ENCODE measurements around the gene GMDS. TPM values are rescaled to one million over a fixed set of nuclear protein-coding genes. Genes with fewer than 3 reads are reported as not detected.

The GMDS gene
- total RNA-seq, 1 experiment from 2014 or later = 31.1 TPM

DNA sequence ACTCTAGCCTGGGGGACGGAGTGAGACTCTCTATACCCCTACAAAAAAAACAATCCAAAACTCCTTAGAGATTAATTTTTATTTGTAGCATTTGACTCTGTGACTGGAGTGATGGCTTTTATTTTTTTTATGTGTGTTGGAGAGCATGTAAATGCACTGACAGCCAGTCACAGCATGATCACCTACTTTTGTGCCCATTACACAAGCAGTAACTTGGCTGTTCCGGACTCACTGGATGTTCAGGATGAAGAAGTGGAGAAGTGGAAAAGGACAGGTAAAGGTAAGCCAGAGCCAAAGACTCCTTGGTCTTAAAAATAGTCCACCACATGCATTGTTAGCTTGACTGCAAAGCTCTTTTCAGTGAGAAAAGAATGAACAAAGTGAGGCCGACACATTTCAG is 413.0 kb downstream of the GMDS start:
- H3K4me1 Mint-ChIP-seq (ENCODE audit: low read depth, unreplicated experiment) = no peaks in the 10 kb centered on the region
- no peaks in the 10 kb centered on the region for H3K36me3 ChIP-seq (ENCODE audit: control insufficient read depth, insufficient read depth, low read length)
- CTCF ChIA-PET = no interaction called here
- H3K36me3 Mint-ChIP-seq (ENCODE audit: insufficient read depth, unreplicated experiment) = no peaks in the 10 kb centered on the region
- no TSS peak for BruUV-seq (replicated peaks)
- H3K27me3 ChIP-seq (replicated peaks; ENCODE audit: control insufficient read depth, insufficient read depth, low read length) = no peaks in the 10 kb centered on the region
- H3K27ac Mint-ChIP-seq (ENCODE audit: unreplicated experiment) = no peak overlapping the region
- no peak overlapping the region for H3K4me3 Mint-ChIP-seq (ENCODE audit: unreplicated experiment)
- no peaks in the 10 kb centered on the region for H3K4me1 ChIP-seq
- TF ChIP-seq, protein P1, sequence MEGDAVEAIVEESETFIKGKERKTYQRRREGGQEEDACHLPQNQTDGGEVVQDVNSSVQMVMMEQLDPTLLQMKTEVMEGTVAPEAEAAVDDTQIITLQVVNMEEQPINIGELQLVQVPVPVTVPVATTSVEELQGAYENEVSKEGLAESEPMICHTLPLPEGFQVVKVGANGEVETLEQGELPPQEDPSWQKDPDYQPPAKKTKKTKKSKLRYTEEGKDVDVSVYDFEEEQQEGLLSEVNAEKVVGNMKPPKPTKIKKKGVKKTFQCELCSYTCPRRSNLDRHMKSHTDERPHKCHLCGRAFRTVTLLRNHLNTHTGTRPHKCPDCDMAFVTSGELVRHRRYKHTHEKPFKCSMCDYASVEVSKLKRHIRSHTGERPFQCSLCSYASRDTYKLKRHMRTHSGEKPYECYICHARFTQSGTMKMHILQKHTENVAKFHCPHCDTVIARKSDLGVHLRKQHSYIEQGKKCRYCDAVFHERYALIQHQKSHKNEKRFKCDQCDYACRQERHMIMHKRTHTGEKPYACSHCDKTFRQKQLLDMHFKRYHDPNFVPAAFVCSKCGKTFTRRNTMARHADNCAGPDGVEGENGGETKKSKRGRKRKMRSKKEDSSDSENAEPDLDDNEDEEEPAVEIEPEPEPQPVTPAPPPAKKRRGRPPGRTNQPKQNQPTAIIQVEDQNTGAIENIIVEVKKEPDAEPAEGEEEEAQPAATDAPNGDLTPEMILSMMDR (IDR thresholded peaks at IDR 0.05; ENCODE audit: insufficient read depth in 1 of 2, low read depth in 1 of 2, low read length in 1 of 2, severe bottlenecking in 1 of 2, unreplicated experiment in 1 of 2) = no peak
- H3K9me3 Mint-ChIP-seq (ENCODE audit: unreplicated experiment) = peaks cover 20% of the 10 kb centered on the region
- intact Hi-C loops (cut with micrococcal nuclease; ENCODE audit: unreplicated experiment) = no loop called here
- H3K4me3 ChIP-seq (ENCODE audit: low read depth, low read length) = no peak overlapping the region
- peaks cover 11% of the 10 kb centered on the region for H3K9me3 ChIP-seq
- no peaks in the 10 kb centered on the region for H3K27me3 Mint-ChIP-seq (ENCODE audit: insufficient read depth, unreplicated experiment)
- POLR2A ChIA-PET = no interaction called here
- DNase-seq = no peak

DNA sequence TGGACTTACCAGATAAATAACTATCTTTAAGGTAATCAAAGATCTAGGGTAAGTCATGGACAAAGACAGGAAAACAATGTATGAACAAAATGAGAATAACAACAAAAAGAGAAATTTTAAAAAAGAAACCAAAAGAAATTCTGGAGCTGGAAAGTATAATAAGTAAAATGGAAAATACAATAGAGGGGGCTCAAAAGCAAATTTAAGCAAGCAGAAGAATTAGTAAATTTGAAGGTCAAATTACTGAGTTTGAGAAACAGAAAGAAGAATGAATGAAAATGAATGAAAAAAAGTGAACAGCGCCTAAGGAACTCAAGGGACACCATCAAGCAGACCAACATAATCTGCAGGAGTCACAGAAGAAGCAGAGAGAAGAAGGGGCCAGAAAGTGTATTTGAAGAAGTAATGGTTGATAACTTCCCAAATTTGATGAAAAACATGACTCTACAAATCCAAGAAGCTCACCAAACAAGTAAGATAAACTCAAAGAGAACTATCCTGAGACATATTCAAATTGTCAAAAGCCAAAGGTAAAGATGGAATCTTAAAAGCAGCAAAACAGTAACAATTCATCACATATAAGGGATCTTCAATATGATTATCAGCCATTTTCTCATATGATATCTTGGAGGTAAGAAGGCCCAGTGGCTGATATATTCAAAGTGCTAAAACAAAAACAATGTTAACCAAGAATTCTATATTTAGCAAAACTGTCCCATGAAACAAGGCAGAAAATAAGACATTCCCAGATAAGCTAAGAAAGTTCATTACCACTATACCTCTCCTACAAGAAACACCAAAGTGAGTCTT is 417.2 kb downstream of the GMDS start:
- TF ChIP-seq, protein P1 (IDR thresholded peaks at IDR 0.05; ENCODE audit: insufficient read depth in 1 of 2, low read depth in 1 of 2, low read length in 1 of 2, severe bottlenecking in 1 of 2, unreplicated experiment in 1 of 2) = no peak
- ChIA-PET CTCF (no interaction called here), POLR2A (no interaction called here)
- H3K4me3 Mint-ChIP-seq (ENCODE audit: unreplicated experiment) = no peak overlapping the region
- Histone ChIP-seq H3K27me3 (replicated peaks; ENCODE audit: control insufficient read depth, insufficient read depth, low read length) (no peaks in the 10 kb centered on the region), H3K4me3 (ENCODE audit: low read depth, low read length) (no peak overlapping the region), H3K4me1 (no peaks in the 10 kb centered on the region), H3K9me3 (peaks cover 11% of the 10 kb centered on the region), H3K36me3 (ENCODE audit: control insufficient read depth, insufficient read depth, low read length) (no peaks in the 10 kb centered on the region)
- H3K27ac Mint-ChIP-seq (ENCODE audit: unreplicated experiment) = no peak overlapping the region
- DNase-seq = no peak
- no TSS peak for BruUV-seq (replicated peaks)
- peaks cover 20% of the 10 kb centered on the region for H3K9me3 Mint-ChIP-seq (ENCODE audit: unreplicated experiment)
- H3K27me3 Mint-ChIP-seq (ENCODE audit: insufficient read depth, unreplicated experiment) = no peaks in the 10 kb centered on the region
- intact Hi-C loops (cut with micrococcal nuclease; ENCODE audit: unreplicated experiment) = no loop called here
- H3K36me3 Mint-ChIP-seq (ENCODE audit: insufficient read depth, unreplicated experiment) = no peaks in the 10 kb centered on the region
- H3K4me1 Mint-ChIP-seq (ENCODE audit: low read depth, unreplicated experiment) = no peaks in the 10 kb centered on the region

DNA sequence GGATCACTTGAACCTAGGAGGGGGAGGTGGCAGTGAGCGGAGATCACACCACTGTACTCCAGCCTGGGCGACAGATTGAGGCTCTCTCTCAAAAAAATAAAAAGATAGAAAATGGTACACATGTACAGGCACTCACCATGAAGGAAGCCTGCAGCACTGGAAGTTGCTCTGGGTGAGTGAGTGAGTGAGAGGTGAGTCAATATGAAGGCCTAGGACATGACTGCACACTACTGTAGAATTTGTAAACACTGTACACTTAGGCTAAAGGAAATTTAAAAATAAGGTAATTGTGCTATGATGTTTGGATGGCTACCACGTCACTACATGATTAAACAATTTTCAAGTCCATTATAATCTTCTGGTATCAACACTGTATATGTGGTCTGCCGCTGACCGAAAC is 419.5 kb downstream of the GMDS start:
- intact Hi-C loops (cut with micrococcal nuclease; ENCODE audit: unreplicated experiment) = no loop called here
- no peak for DNase-seq
- Histone ChIP-seq H3K4me3 (ENCODE audit: low read depth, low read length) (no peak overlapping the region), H3K9me3 (peaks cover 11% of the 10 kb centered on the region), H3K36me3 (ENCODE audit: control insufficient read depth, insufficient read depth, low read length) (no peaks in the 10 kb centered on the region), H3K4me1 (no peaks in the 10 kb centered on the region), H3K27me3 (replicated peaks; ENCODE audit: control insufficient read depth, insufficient read depth, low read length) (no peaks in the 10 kb centered on the region)
- no peak overlapping the region for H3K27ac Mint-ChIP-seq (ENCODE audit: unreplicated experiment)
- no peaks in the 10 kb centered on the region for H3K36me3 Mint-ChIP-seq (ENCODE audit: insufficient read depth, unreplicated experiment)
- ChIA-PET POLR2A (no interaction called here), CTCF (no interaction called here)
- H3K27me3 Mint-ChIP-seq (ENCODE audit: insufficient read depth, unreplicated experiment) = no peaks in the 10 kb centered on the region
- H3K9me3 Mint-ChIP-seq (ENCODE audit: unreplicated experiment) = peaks cover 20% of the 10 kb centered on the region
- no peak overlapping the region for H3K4me3 Mint-ChIP-seq (ENCODE audit: unreplicated experiment)
- no TSS peak for BruUV-seq (replicated peaks)
- no peaks in the 10 kb centered on the region for H3K4me1 Mint-ChIP-seq (ENCODE audit: low read depth, unreplicated experiment)
- TF ChIP-seq, protein P1 (IDR thresholded peaks at IDR 0.05; ENCODE audit: insufficient read depth in 1 of 2, low read depth in 1 of 2, low read length in 1 of 2, severe bottlenecking in 1 of 2, unreplicated experiment in 1 of 2) = no peak

Data from Caco-2 (cell line).